ENCODE measurements around the gene RAD1.

The RAD1 gene

DNA sequence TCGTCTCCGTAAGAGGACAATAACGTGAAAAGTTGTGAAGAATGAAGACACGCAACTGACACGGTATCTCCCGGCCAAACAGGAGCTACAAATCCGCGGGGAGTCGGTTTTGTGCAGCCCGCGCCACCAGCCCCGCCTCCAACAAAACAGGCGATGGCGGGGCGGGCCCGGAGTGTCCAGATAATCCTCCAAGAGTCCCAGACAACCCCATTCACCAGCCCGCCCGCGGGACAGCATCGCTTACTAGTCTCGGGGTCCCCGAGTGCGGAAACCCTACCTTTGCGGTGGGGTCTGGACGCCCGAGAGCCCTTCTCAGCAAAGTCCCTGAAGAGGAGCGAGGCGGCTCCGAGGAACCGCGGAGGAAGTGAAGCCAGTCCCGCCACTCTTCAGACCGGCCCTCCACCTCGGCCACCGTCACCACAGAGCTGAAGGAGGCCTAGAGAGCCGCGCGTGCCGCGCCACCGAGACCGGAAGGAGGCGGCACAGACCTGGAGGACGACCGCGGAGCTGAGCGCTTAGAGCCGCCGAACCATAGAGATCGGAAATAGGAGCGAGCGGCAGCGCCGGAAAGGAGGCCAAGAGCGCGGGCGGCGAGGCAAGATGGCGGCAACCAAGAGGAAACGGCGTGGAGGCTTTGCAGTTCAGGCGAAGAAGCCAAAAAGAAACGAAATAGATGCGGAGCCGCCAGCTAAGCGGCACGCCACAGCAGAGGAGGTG is at the start of gene RAD1, which contains the start of gene BRIX1 (continued):
- TF ChIP-seq ZIC2 (tag by site-specific recombination; IDR thresholded peaks at IDR 0.05) (peak; percentile 37), ZNF785 (tag by site-specific recombination; IDR thresholded peaks at IDR 0.05) (no peak), ZNF311 (tag by site-specific recombination; IDR thresholded peaks at IDR 0.05; ENCODE audit: borderline replicate concordance) (no peak), ZNF585B (tag by site-specific recombination; IDR thresholded peaks at IDR 0.05) (no peak), ZNF548 (tag by site-specific recombination; IDR thresholded peaks at IDR 0.05) (no peak), ZNF561 (tag by site-specific recombination; IDR thresholded peaks at IDR 0.05; ENCODE audit: borderline replicate concordance) (peak; percentile 87), ZNF362 (tag by site-specific recombination; IDR thresholded peaks at IDR 0.05) (no peak), KLF9 (tag by site-specific recombination; IDR thresholded peaks at IDR 0.05; ENCODE audit: low read depth) (peak; percentile 79), IKZF3 (tag by site-specific recombination; IDR thresholded peaks at IDR 0.05) (peak; percentile 26; the same call in 1 of the 2 replicates), ZNF677 (tag by site-specific recombination; IDR thresholded peaks at IDR 0.05) (no peak), ZNF664 (tag by site-specific recombination; IDR thresholded peaks at IDR 0.05) (no peak), ZNF629 (tag by site-specific recombination; IDR thresholded peaks at IDR 0.05) (peak; percentile 77), ZNF2 (tag by site-specific recombination; IDR thresholded peaks at IDR 0.05) (peak; percentile 93), ZNF473 (tag by site-specific recombination; IDR thresholded peaks at IDR 0.05) (no peak), ZNF623 (tag by site-specific recombination; IDR thresholded peaks at IDR 0.05) (0 out of 2 replicates have a peak, but pooled peaks have one; percentile 6), ZSCAN30 (tag by site-specific recombination; IDR thresholded peaks at IDR 0.05) (peak; percentile 77; the same call in 1 of the 2 replicates), ZXDB (tag by site-specific recombination; IDR thresholded peaks at IDR 0.05) (peak; percentile 85), GLI4 (tag by site-specific recombination; IDR thresholded peaks at IDR 0.05) (0 out of 2 replicates have a peak, but pooled peaks have one; percentile 36), ZNF18 (tag by site-specific recombination; IDR thresholded peaks at IDR 0.05) (no peak), ZNF155 (tag by site-specific recombination; IDR thresholded peaks at IDR 0.05) (no peak), TCF7L2 (IDR thresholded peaks at IDR 0.05; ENCODE audit: borderline replicate concordance, low read depth, low read length) (no peak), ZNF658 (tag by site-specific recombination; IDR thresholded peaks at IDR 0.05) (no peak), ZNF391 (tag by site-specific recombination; IDR thresholded peaks at IDR 0.05; ENCODE audit: borderline replicate concordance, low read depth) (peak; percentile 40; the same call in 1 of the 2 replicates), KLF10 (tag by site-specific recombination; IDR thresholded peaks at IDR 0.05) (peak; percentile 77), PRDM4 (tag by site-specific recombination; IDR thresholded peaks at IDR 0.05) (0 out of 2 replicates have a peak, but pooled peaks have one; percentile 7), ZNF514 (tag by site-specific recombination; IDR thresholded peaks at IDR 0.05) (no peak), ZFP37 (tag by site-specific recombination; IDR thresholded peaks at IDR 0.05) (peak; percentile 71; the same call in 1 of the 2 replicates)
- TF ChIP-seq, protein P1, sequence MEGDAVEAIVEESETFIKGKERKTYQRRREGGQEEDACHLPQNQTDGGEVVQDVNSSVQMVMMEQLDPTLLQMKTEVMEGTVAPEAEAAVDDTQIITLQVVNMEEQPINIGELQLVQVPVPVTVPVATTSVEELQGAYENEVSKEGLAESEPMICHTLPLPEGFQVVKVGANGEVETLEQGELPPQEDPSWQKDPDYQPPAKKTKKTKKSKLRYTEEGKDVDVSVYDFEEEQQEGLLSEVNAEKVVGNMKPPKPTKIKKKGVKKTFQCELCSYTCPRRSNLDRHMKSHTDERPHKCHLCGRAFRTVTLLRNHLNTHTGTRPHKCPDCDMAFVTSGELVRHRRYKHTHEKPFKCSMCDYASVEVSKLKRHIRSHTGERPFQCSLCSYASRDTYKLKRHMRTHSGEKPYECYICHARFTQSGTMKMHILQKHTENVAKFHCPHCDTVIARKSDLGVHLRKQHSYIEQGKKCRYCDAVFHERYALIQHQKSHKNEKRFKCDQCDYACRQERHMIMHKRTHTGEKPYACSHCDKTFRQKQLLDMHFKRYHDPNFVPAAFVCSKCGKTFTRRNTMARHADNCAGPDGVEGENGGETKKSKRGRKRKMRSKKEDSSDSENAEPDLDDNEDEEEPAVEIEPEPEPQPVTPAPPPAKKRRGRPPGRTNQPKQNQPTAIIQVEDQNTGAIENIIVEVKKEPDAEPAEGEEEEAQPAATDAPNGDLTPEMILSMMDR (tag by site-specific recombination; IDR thresholded peaks at IDR 0.05): peak; percentile 35; the same call in 1 of the 2 replicates
- TF ChIP-seq, protein P2, sequence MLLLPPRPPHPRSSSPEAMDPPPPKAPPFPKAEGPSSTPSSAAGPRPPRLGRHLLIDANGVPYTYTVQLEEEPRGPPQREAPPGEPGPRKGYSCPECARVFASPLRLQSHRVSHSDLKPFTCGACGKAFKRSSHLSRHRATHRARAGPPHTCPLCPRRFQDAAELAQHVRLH (tag by site-specific recombination; IDR thresholded peaks at IDR 0.05): peak; percentile 92; the same call in 1 of the 2 replicates
- TF ChIP-seq, protein P3, sequence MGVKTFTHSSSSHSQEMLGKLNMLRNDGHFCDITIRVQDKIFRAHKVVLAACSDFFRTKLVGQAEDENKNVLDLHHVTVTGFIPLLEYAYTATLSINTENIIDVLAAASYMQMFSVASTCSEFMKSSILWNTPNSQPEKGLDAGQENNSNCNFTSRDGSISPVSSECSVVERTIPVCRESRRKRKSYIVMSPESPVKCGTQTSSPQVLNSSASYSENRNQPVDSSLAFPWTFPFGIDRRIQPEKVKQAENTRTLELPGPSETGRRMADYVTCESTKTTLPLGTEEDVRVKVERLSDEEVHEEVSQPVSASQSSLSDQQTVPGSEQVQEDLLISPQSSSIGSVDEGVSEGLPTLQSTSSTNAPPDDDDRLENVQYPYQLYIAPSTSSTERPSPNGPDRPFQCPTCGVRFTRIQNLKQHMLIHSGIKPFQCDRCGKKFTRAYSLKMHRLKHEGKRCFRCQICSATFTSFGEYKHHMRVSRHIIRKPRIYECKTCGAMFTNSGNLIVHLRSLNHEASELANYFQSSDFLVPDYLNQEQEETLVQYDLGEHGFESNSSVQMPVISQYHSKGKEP (tag by site-specific recombination; IDR thresholded peaks at IDR 0.05): peak; percentile 29; the same call in 1 of the 2 replicates
- TF ChIP-seq, protein P4, sequence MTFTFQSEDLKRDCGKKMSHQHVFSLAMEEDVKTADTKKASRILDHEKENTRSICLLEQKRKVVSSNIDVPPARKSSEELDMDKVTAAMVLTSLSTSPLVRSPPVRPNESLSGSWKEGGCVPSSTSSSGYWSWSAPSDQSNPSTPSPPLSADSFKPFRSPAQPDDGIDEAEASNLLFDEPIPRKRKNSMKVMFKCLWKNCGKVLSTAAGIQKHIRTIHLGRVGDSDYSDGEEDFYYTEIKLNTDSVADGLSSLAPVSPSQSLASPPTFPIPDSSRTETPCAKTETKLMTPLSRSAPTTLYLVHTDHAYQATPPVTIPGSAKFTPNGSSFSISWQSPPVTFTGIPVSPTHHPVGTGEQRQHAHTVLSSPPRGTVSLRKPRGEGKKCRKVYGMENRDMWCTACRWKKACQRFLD (tag by site-specific recombination; IDR thresholded peaks at IDR 0.05): no peak
